HFFc6 (cell line): Measurements from ENCODE around the gene AKAP6. TPM values are rescaled to one million over a fixed set of nuclear protein-coding genes. Genes with fewer than 3 reads are reported as not detected.
"Not testable (repeated sequence)": the region's sequence is repeated elsewhere in the genome, so short reads cannot be mapped to it uniquely, and the experiment has no call there.

ENCODE experiments used
- DNase-seq: peaks from one replicate; pipeline ENCODE4 v3.0.0-alpha.2; 2018
- H3K27ac Mint-ChIP-seq: 2 replicates; pipeline ENCODE4 v1.8.0; 2020; ENCODE audit warnings: mild to moderate bottlenecking, mixed read lengths
- H3K27me3 Mint-ChIP-seq: 2 replicates; pipeline ENCODE4 v1.8.0; 2021; ENCODE audit warnings: mild to moderate bottlenecking, moderate library complexity, mixed read lengths; ENCODE audit not compliant: insufficient read depth
- H3K36me3 Mint-ChIP-seq: 2 replicates; pipeline ENCODE4 v1.8.0; 2021; ENCODE audit warnings: low read depth, mixed read lengths
- H3K4me1 Mint-ChIP-seq: 2 replicates; pipeline ENCODE4 v1.8.0; 2020; ENCODE audit warnings: low read depth, mixed read lengths
- H3K4me3 Mint-ChIP-seq: 2 replicates; pipeline ENCODE4 v1.8.0; 2020; ENCODE audit warnings: mild to moderate bottlenecking, moderate library complexity, mixed read lengths
- H3K9me3 Mint-ChIP-seq: 2 replicates; pipeline ENCODE4 v1.8.0; 2020; ENCODE audit warnings: mild to moderate bottlenecking, mixed read lengths
- CTCF ChIP-seq: fragments of 200-600 bp; sonication (generic); IDR thresholded peaks from 2 replicates; pipeline ENCODE4 v1.5.0; 2021; ENCODE audit warnings: antibody characterized with exemption, mild to moderate bottlenecking
- total RNA-seq, 6 experiments: library from RNA; stranded (reverse); fragmentation: NEBNext Ultra II Directional; extraction: Animal tissue kit (Norgen Biotek cat#: 25700); gene quantifications; 2 replicates in 1 of 6; 3 replicates in 5 of 6; pipeline ENCODE4 v1.2.3, GENCODE V29; 2021

The AKAP6 gene
- total RNA-seq, 6 experiments from 2014 or later, result 6.1 to 9.8 (median 6.5) TPM

DNA sequence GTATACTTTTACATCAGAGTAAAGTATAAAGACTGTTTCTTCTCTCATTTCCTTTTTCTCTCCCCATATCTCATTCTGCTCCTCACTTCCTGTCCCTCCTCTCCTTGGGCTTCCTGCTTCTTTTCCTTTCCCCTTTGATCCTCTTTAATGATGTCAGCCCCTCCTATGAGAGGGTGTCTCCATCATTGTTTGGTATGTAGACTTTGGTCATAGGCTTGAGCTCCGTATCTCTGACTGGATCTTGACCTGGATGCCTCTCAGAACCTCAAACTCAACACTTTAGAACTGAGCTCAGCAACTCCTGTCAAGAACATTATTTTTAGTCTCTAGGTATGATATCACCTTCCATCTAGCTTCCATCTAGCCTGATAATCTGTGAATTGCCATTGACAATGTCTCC is 50.3 kb downstream of the AKAP6 start:
- no peak overlapping the region for H3K4me3 Mint-ChIP-seq
- TF ChIP-seq CTCF, result no peak
- DNase-seq, result no peak
- no peaks in the 10 kb centered on the region for H3K9me3 Mint-ChIP-seq
- H3K36me3 Mint-ChIP-seq, result no peaks in the 10 kb centered on the region
- H3K27me3 Mint-ChIP-seq, result no peaks in the 10 kb centered on the region; the same call in 1 of the 2 replicates
- peaks cover 23% of the 10 kb centered on the region for H3K4me1 Mint-ChIP-seq
- no peak overlapping the region for H3K27ac Mint-ChIP-seq

GRCh38 chr14:32381869-32382268 is 52.8 kb downstream of the AKAP6 start:
- no peak overlapping the region for H3K27ac Mint-ChIP-seq
- no peaks in the 10 kb centered on the region; the same call in 1 of the 2 replicates for H3K27me3 Mint-ChIP-seq
- H3K36me3 Mint-ChIP-seq, result no peaks in the 10 kb centered on the region
- no peaks in the 10 kb centered on the region for H3K9me3 Mint-ChIP-seq
- DNase-seq, result no peak
- no peak for TF ChIP-seq CTCF
- peaks cover 23% of the 10 kb centered on the region for H3K4me1 Mint-ChIP-seq
- no peak overlapping the region for H3K4me3 Mint-ChIP-seq

DNA sequence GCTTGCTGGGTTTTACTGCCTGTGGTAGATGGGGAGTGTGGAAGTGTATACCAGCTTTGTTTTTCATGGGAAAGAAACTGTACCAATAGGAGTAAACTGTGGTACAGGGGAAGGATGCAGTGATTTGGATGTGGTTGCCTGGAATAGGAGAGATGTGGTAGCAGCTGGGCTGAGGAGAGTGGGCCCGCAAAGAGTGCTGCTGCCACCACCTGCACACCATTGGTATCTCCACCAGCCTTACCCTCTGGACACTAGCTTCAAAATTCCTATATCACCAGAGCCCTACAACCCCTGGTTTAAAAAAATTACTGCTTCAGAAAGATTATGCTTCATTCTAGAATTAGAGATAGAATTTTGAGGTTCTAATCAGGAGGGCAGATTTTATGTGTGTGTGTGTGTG is 53.6 kb downstream of the AKAP6 start:
- Mint-ChIP-seq H3K4me3 (no peak overlapping the region), H3K4me1 (peaks cover 23% of the 10 kb centered on the region), H3K27ac (no peak overlapping the region), H3K9me3 (no peaks in the 10 kb centered on the region), H3K36me3 (no peaks in the 10 kb centered on the region), H3K27me3 (no peaks in the 10 kb centered on the region; the same call in 1 of the 2 replicates)
- no peak for DNase-seq
- peak; percentile 67 for TF ChIP-seq CTCF

GRCh38 chr14:32383364-32384009 is 54.4 kb downstream of the AKAP6 start:
- DNase-seq, result no peak
- Mint-ChIP-seq H3K27ac (no peak overlapping the region), H3K27me3 (peaks cover 3% of the 10 kb centered on the region; the same call in 1 of the 2 replicates), H3K4me3 (no peak overlapping the region), H3K4me1 (peaks cover 23% of the 10 kb centered on the region), H3K36me3 (no peaks in the 10 kb centered on the region), H3K9me3 (no peaks in the 10 kb centered on the region)
- TF ChIP-seq CTCF, result no peak

DNA sequence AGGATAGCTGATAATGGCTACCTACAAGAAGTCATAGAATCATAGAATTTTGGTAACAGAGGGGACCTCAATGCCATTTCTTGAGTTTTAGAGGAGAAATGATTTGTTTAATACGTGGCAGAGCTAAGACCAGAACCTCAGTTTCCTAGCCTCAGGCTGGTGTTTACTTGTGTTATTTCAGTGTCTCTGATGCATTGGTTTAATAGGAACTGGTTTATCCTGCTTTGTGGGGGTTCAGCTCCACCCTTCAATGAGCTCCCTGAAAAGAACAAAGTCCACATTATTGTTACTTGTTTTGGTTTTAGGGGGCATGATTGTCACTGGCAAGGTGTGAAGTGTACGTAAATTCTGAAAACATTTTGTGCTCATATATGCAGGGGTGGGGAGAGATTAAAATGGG is 55.4 kb downstream of the AKAP6 start:
- no peak for DNase-seq
- TF ChIP-seq CTCF, result no peak
- Mint-ChIP-seq H3K27me3 (peaks cover 5% of the 10 kb centered on the region; the same call in 1 of the 2 replicates), H3K9me3 (0 out of 2 replicates have a peak, but pooled peaks cover 5% of the 10 kb centered on the region), H3K4me3 (no peak overlapping the region), H3K36me3 (peaks cover 7% of the 10 kb centered on the region; the same call in 1 of the 2 replicates), H3K27ac (no peak overlapping the region), H3K4me1 (peaks cover 19% of the 10 kb centered on the region)

DNA sequence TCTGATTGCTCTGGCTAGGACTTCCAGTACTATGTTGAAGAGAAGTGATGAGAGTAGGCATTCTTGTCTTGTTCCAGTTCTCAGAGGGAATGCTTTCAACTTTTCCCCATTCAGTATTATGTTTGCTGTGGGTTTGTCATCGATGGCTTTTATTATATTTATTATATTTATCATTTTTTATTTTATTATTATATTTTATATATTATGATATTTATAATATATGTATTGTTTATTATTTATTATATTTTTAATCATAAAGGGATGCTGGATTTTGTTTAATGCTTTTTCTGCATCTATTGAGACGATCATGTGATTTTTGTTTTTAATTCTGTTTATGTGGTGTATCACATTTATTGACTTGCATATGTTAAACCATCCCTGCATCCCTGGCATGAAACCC is 58.2 kb downstream of the AKAP6 start:
- not testable (repeated sequence) for H3K4me3 Mint-ChIP-seq
- H3K4me1 Mint-ChIP-seq, result peaks cover 15% of the 10 kb centered on the region

More for the DNA sequence above, 58.2 kb downstream of the AKAP6 start:
- H3K27me3 Mint-ChIP-seq, DNase-seq, H3K9me3 Mint-ChIP-seq, H3K27ac Mint-ChIP-seq: not testable (repeated sequence)
- H3K36me3 Mint-ChIP-seq, result peaks cover 15% of the 10 kb centered on the region; the same call in 1 of the 2 replicates
